ENCODE data around the gene PDE2A. TPM values are rescaled to one million over a fixed set of nuclear protein-coding genes. Genes with fewer than 3 reads are reported as not detected.
A peak's percentile ranks its signal among the peaks of the same experiment; 100 is the strongest.

The PDE2A gene
- total RNA-seq, 1 donor from 2014 or later: 63.2 TPM

DNA sequence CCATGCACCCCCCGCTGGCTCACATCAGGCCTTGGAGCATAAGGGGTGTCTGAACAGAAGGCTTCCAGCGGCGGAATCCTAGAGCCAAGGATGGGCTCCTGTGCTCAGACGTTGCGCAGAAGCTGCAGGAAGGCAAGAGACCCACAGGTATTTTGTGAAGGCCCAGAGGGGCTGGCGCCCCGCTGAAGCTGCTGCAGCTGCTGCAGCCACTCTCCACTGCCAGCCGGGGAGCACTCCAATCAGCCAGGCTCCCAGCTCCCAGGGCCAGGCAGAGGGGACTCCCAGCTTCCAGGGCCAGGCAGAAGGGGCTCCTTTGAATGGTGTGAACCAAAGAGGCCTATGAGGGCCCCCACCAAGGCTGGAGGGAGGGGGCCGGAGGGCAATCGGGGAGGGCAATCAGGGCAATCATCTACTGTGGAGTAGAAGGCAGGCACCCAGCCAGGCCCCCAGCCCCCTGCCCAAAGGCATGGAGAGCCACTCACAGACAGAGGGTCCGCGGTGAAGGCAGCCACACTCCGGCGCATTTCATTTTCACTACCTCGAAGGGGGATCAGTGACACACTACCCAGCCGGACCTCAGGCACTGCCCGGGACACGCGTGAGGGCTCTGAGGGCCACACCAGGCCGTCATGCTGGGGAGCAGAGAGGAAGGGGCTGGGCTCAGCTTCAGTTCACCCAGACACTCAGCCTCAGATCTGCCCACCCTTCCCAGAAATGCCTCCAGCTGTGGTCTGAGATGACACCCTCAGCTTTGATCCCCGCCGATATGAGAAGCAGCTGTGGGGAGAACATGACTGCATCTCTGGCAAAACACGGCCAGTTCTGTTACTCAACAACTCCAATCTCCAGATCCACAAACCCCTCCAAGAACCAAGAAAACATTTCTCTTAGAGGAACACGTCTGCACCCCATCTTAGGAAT is 11.6 kb upstream of the PDE2A start:
- FAIRE-seq: no peak
- DNase-seq (ENCODE audit: low spot score in 2 of 2): no peak

DNA sequence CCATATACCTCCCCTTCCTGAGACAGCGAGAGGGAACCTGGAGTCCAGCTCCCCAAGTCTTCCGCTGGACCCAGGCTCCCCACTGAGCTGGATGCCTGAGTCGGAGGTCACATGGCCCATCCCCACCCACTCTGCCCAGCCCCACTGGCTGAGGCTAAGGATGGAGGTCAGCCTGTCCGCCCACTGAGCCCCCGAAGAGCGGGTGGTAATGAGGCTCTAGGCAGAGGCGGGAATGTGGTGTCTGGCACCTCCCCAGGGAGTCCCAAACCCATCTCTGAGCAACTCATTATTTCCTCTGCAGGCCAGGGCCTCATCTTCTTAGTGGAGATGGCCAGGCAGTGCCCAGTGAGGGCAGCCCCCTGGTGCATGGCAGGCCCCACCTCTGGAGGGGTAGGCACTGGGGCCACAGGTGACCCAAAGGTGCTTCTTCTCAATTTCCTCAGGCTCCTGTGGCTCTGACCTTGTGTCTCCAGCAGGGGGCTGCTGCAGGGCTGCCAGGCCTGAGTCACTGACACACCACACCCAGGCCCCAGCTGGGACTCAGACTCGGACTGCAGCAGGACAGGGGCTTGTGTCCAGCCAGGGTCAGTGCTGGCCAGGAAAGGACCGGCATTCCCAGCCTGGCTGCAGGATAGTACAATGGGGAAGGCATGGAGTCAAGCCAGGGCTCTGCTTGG is 10.2 kb upstream of the PDE2A start:
- FAIRE-seq: no peak
- DNase-seq (ENCODE audit: low spot score in 2 of 2): peak in 1 of 2 donors; percentile 64

DNA sequence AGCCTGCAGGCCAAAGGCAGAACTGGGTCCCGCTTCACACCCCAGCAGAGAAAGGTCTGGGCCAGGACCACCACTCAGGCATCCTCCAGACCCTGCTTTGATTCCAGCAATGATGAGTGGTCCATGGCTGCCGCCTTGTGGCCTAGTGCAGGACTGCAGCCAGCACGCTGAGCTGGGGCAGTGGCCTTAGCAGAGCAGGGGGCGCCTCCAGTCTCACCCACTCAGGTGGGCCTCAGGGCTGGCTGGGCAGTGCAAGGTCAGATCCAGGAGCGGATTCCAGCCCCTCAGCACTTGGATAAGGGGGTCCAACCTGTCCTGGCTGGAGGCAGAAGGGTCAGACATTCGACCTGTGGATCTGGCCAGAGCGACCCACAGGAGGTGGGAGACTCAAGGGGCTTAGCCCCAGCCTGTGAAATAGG is 9.6 kb upstream of the PDE2A start:
- FAIRE-seq (no peak), DNase-seq (ENCODE audit: low spot score in 2 of 2) (peak; percentile 65 to 81)

DNA sequence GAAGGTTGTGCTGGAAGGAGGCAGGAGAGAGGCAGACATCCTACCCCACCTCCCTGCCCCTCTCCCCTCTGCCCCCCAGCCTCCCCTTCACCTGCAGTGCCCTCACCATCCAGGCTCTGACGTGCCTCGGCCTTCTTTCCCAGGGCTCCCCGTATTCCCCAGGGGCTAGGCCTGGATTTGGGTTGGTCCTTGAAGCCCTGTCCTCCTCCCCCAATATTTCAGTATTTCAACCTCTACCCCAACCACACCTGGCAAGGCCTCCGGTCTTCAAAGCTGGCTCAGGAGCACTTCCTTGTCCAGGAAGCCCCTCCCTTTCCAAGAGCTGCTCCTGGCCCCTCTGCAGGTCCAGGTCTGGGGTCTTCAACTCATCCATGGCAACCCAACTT is 8.6 kb upstream of the PDE2A start:
- FAIRE-seq (no peak), DNase-seq (ENCODE audit: low spot score in 2 of 2) (no peak)

DNA sequence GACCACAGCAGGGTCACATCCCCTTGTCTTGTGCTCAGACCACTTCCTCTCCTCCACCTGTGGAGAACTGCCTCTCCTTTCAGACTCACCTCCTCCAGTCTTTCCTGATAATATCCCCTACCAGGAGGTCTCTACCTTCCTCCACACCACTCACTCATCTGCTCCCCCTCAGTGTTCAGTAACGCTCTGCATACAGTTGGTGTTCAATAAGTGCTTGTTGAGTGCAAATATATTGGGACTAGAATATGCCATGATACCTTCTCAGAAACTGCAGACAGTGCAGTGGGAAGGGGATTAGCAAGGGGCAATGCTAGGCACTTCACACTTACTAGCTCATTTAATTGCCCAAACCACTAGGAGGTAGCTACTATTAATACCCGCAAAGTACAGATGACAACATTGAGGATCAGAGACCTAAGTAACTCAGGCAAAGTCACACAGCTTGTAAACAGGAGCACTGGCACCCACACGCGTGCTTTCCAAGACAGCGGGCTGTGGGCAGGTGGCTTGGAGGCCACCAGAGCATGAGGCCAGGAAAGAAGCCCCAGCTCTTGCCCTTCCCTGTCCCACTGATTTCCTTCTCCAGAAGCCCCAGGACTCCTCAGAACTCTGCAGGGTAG is 8.1 kb upstream of the PDE2A start:
- no peak for FAIRE-seq
- DNase-seq (ENCODE audit: low spot score in 2 of 2): no peak

DNA sequence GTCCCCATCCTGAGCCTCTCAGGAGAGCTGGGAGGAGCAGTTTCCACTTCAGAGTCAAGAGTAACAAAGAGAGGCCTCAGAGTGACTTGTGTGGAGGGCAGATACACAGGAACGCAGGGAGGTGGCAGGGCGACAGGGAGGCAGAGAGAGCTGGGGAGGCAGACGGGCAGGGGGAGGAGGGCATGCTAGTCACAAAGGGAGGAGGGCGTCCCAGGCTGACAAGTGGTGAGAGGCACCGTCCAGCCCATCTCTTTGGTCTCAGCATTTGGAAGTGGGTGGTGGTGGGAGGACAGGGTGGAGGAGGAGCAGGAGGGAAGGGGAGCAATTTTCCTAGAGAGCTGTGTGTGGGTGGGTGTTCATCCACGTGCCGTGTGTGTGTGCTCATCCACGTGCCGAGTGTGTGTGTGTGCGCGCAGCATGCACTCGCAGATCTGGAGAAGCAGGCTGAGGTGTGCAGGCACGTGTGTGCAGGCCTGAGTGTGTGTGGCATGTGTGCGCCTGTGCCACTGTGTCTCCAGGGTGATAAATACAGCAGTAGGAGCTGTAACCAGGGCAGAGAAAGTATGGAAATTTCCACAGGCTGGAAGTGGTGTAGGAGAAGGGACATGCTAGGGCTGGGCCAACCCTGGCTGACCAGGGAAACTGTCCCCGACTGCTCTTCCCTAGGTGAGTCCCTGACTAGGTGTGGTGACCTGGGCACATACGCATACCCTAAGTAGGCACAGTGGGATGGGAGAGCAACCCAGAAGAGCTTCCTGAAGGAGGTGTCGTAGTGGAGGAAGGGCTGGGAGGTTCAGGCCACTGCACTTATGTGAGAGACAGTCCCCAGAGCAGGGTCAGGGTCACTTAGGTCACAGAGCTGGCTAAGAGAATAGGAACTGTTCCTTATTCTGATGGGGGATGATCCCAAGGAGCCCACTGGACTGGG is 7.3 kb upstream of the PDE2A start:
- FAIRE-seq (no peak), DNase-seq (ENCODE audit: low spot score in 2 of 2) (peak in 1 of 2 donors; percentile 61)

DNA sequence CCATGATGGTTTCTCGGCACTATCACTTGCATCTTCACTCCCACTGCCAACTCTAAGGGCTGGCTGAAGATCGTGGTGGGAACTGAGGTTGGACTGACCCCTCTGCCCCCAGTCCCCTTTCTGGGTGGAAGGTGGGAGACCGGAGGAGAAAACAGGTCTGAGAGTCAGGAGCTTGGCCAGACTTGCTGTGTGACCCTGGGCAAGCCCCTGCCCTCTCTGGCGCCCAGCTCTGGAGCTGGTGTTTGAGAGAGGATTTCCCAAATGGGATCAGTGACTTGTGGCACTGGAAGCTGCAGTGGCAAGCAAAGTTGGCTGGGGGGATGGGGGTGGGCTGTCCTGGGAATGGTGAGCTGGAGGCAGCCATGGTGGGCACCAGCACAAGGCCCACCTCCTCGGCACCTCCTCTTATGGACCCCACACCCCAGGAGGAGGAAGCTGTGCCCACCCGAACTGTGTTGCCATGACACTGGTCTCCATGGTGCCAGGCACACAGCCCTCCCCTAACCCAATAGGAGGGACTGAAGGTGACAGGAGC is 6.5 kb upstream of the PDE2A start:
- FAIRE-seq (no peak), DNase-seq (ENCODE audit: low spot score in 2 of 2) (no peak)

DNA sequence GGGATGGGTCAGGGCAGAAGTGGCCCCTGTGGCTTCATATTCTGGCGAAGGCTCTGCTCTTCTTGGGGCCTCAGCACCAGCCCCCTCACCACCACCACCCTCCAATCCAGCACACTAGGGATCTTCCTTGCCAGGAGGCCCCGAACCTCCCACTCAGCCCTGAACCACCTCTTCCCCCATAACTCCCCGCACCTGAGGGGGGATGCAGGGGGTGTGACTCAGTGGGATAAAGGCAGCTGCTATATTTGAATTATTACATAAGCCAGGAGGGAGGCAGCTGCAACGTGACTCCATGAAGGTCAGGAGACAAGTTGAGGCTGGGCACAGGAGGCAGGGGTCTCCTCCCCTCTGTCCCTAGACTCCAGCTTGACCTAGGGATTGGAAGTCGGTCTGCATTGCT is 5.6 kb upstream of the PDE2A start:
- DNase-seq (ENCODE audit: low spot score in 2 of 2) (no peak), FAIRE-seq (no peak)

DNA sequence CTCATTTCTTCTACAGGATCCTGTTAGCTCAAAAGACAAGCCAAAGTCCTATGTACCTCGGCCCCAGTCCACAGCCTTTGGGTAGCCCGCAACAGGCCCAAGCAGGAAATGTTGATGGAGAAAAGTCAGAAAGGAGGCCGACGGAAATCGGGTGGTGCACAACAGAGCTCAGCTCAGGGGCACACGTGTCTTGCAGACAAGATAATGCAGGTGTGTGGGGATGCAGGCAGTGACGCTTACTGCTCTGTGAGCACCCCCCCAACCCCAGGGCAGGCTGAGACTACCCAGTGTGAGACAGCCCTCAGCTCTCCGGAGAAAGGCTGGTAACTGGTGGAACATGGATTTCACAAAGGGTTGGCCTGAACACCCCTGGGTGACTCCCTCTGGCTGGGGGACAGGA is 4.3 kb upstream of the PDE2A start:
- DNase-seq (ENCODE audit: low spot score in 2 of 2) (no peak), FAIRE-seq (no peak)

DNA sequence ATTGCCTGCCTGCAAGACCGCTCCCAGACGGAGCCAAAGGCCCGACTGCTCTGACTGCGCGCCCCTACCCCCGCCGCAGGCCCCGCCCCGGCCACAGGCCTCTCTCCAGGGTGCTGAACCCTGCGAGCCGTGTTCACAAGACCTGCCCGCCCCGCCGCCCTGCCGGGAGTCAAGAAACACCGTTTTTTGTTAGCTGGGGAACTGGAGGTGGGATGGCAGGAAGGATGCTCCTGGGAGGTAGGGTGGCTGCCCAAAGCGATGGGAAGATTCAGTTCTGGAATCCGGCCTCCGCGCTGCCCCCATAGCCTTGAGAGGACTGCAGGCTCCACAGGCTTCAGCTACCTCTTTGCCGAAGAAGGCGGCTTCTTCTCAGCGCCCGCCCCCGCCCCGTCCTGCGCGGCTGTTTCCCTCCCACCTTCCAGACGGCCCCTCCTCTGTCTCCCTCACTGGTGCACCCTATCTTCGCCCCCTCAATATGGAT is 2.7 kb upstream of the PDE2A start:
- DNase-seq (ENCODE audit: low spot score in 2 of 2) (peak in 1 of 2 donors; percentile 60), FAIRE-seq (no peak)

DNA sequence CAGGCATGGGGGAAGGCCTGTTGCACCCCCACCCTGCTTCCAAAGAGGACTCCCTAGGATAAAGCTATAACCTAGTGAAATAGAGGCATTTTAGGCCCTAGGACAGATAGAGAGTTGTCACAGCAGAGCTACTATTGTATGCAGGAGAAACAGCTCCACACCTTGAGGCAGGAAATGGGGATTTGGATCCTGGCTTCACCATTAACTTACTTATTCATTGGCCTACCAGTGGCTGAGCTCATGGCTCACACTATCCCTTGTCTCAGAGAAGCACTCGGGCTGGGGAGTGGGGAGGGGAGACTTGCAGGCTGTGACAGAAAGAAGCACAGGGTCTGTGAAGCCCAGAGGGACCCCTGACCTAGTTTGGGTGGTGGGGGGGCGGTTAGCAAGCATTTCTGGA is 999 bp upstream of the PDE2A start:
- FAIRE-seq (no peak), DNase-seq (ENCODE audit: low spot score in 2 of 2) (no peak)

DNA sequence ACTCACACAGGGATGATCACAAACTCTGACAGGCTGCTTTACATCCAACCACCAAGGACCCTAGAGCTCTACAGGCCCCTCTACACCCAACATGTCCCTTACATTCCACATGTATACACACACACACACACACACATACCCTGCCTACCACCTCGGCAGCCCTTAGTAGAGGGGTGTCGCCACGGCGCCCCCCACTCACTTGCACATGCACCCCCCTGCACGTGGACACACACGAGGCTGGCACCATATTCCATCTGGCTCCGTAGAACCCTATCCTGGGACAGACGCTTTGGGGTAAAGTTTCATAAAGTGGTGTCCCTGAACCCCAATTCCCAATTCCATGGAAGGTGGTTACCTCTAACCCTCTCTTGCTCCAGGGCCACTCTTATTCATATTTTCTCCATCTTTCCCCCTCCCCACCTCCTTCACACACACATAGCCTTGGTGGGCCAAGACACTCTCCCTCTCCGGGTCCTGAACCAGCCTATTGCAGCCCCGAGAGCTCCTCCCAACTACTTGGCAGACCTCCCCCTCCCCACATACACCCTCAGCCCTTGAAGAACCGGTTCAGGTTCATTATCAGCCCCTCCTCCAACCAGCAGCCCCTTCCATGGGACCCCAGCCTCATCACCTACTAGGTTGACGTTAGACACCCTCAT is 809 bp downstream of the PDE2A start:
- no peak for DNase-seq (ENCODE audit: low spot score in 2 of 2)
- no peak for FAIRE-seq

DNA sequence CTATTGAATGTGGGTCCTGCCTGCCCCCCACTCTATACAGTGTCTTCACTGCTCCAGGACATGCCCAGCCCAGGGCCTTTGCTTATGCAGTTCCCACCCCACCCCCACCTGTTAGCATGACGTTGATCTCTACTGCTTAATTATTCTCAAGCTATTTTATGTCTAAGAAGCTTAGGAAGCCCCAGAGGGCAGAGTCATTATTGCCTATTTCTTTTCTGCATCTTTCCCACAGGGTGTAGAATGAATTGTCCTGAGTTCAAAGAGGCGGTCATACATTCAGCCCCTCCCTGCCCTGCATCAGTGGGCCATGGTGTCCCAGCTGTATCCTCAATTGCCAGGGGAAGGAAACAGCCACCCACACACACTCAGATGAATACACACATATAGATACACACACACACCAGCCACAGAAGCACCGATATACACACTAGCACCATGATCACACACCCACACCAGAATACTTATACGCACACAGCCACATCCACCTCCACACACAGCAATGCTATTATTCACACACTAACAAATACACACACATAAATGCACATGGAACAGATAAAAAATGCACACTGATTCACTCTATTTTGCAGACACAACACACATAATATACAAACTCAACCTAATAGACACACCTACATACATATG is 1.5 kb downstream of the PDE2A start:
- no peak for DNase-seq (ENCODE audit: low spot score in 2 of 2)
- FAIRE-seq: no peak

DNA sequence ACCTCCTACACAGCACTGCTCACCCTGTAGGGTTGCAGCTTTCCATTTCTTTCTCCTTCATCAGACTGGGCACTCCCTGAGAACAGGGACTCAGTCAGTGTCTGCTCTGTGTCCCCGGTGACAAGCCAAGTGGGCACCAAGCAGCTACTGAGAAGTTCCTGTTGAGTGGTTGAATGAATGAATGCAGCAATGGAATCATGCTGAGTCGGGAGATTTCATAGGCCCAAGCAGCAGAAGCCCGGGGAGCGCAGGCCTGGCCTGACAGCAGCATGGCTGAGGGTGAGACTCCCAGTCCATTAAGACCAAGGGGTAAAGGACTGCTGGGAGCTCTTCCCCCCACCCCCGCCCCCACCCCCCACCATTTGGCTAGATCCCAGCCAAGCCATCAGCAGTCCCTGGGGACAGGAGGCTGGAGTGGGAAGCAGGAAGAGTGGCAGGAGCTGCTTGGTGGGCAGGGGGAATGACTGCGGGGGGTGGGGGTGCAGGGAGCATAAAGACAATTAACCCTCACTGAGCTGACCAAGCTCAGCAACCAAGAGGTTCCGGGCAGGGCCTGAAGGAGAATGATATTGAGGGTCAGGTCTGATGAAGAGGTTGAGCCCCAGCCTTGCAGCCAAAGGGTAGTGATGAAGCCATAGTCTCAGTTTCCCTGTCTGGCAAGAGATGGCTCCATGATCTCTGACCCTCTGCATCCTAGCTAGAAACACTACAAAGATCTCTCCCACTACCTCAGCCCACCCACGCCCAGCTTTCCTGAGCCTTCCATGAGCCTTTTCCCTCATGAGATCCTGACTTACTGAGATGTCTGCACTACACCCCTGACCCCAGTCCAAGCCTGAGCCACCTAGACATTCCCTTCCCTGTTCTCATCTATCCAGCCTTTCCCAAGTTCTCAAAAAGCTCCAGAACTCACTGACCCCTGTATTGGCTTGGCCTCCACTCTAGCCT is 2.8 kb downstream of the PDE2A start:
- DNase-seq (ENCODE audit: low spot score in 2 of 2) (no peak), FAIRE-seq (no peak)

DNA sequence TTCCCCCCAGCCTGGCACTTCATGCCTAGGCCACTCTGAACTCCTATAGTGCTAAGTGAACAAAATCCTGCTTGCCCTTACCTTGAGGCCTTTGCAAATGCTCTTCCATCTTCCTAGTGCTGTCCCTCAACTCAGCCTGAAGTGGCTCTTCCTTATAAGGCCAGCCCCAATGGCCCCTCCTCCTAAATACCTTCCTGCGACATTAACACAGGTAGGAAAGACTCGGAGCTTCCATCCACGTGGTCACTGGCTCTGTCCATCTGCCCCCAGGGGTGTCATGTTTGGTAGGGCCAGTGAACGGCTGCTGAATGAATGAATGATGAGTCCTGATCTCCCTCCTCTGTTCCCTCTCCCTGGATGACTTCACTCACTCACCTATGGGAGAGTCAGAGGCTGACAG is 4.2 kb downstream of the PDE2A start:
- no peak for DNase-seq (ENCODE audit: low spot score in 2 of 2)

DNA sequence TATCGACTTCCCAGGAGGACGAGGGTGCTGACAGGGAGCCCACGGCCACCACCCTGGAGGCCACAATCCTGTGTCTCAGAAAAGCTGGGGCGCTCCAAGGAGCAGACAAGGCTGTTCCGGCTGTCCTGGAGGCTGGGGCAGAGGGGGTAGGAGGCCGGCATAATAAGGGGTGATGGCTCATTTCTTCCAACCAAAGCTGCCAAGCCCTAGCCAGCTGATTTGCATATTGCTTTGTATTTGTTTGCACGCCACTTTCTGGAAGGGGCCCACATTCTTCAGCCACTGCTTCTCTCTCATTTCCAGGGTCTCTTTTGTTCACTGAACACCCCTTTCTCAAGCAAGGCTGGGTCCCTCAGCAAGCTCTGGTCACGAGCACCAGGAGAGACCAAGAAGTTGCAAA is 4.7 kb downstream of the PDE2A start:
- FAIRE-seq: no peak

More for the DNA sequence above, 4.2 kb downstream of the PDE2A start:
- no peak for FAIRE-seq

DNA sequence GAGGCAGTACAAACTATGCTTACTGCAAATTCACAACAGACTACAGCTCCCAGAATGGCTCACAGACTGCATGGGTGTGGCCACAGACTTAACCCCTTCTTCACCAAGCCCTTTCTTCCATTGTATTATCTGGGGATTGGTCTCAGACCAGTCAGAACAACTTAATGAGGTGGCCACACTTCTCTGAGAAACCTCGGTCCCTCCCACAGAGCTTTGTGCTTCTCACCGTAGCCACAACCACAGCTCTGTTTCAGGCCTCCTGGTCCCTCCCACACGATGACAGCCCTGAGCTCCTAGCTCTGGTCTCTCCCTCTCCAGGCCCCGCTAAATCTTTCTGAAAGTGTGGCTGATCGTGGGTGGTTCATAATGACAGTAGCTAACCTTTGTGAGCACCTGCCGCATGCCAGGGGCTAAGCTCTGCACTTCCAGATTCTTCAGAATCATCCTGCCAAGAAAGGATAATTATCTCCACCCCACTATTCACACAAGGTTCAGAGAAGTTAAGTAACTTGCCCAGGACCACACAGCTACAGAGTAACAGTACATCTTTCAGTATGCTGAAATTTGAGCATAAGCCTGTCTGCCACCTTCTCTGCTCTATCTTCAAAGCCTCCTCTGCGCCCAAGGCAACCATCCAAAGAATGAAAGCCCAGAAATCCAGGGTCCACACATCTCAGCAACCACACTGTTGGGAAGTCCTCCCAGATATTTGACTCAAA is 5.4 kb downstream of the PDE2A start:
- FAIRE-seq (no peak), DNase-seq (ENCODE audit: low spot score in 2 of 2) (no peak)

More for the DNA sequence above, 4.7 kb downstream of the PDE2A start:
- no peak for DNase-seq (ENCODE audit: low spot score in 2 of 2)

Measured in frontal cortex (tissue), 4 donors.